SK-N-SH (cell line): ENCODE data around the gene TXNDC17.
"Not testable (repeated sequence)": the region's sequence is repeated elsewhere in the genome, so short reads cannot be mapped to it uniquely, and the experiment has no call there.

Experiments
- FOXM1 ChIP-seq: IDR thresholded peaks from 2 replicates; pipeline ENCODE4 v1.4.0; 2012; ENCODE audit warnings: low read depth, mild to moderate bottlenecking
- TF ChIP-seq, protein P1 (sequence below): fragments of 200-600 bp; sonication (generic); IDR thresholded peaks from 2 replicates; pipeline ENCODE4 v1.6.1; 2017; ENCODE audit warnings: antibody characterized with exemption, mild to moderate bottlenecking, moderate library complexity

GRCh38 chr17:6663200-6663599 is 22.3 kb downstream of the TXNDC17 start:
- not testable (repeated sequence) for TF ChIP-seq FOXM1
- TF ChIP-seq, protein P1, sequence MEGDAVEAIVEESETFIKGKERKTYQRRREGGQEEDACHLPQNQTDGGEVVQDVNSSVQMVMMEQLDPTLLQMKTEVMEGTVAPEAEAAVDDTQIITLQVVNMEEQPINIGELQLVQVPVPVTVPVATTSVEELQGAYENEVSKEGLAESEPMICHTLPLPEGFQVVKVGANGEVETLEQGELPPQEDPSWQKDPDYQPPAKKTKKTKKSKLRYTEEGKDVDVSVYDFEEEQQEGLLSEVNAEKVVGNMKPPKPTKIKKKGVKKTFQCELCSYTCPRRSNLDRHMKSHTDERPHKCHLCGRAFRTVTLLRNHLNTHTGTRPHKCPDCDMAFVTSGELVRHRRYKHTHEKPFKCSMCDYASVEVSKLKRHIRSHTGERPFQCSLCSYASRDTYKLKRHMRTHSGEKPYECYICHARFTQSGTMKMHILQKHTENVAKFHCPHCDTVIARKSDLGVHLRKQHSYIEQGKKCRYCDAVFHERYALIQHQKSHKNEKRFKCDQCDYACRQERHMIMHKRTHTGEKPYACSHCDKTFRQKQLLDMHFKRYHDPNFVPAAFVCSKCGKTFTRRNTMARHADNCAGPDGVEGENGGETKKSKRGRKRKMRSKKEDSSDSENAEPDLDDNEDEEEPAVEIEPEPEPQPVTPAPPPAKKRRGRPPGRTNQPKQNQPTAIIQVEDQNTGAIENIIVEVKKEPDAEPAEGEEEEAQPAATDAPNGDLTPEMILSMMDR = not testable (repeated sequence)
